KBM-7 (cell line): Measurements from ENCODE around the gene TMEM14B.
A peak's percentile ranks its signal among the peaks of the same experiment; 100 is the strongest.
"Not testable (repeated sequence)": the region's sequence is repeated elsewhere in the genome, so short reads cannot be mapped to it uniquely, and the experiment has no call there.

ENCODE experiments used
- DNase-seq: peaks from one replicate; pipeline ENCODE4 v3.0.0-alpha.2; 2015
- in situ Hi-C: fragments of 300-500 bp; cut with MboI; formaldehyde crosslinking; loops from 2 replicates; pipeline ENCODE4 v1.14.3; 2020; ENCODE audit warnings: low sequenced_read_pairs, low pct_unique_long_range_greater_than_20kb, mixed read lengths

TMEM14B gene

GRCh38 chr6:10742251-10742650 is 5.4 kb upstream of the TMEM14B start:
- in situ Hi-C loops = no loop called here

DNA sequence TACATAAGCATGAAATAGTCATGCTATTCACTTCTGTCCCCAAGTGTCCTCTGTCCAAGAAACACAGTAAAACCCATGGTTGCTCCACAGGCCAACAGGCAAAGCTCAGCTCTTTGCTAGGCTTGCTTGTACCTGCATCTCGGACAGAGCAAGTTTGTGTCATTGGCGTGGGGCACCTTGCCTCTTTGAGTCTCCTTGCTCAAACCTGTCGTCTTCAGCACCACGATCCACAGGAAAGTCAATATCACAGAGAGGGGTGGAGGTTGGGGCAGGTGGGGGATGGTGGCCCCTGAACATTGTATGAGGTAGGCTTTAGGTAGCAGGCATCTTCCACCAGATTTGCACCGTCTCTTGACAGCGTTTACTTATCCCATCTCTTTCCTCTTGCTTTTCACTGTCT is 4.1 kb upstream of the TMEM14B start:
- in situ Hi-C loops = no loop called here
- DNase-seq = no peak

More at GRCh38 chr6:10742251-10742650, 5.4 kb upstream of the TMEM14B start:
- DNase-seq = no peak

DNA sequence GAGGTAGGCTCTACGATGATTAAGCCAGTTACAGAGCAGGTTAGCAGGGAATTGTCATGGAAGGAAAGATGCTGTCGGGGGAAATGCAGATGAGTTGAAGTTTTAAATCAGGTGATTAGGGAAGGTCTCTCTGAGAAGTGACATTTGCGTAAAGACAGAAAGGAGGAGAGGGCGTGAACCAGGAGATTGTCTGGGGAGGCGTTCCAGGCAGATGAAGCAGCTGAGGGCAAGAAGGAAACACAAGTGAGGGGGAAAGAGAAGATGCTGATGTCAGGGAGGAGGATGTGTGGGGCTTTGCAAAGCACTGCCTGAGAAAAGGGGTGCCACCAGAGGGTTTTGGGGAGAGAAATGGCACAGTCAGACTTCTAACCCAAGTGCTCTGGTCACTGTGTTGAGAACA is 2.5 kb upstream of the TMEM14B start:
- in situ Hi-C loops = no loop called here
- no peak for DNase-seq

DNA sequence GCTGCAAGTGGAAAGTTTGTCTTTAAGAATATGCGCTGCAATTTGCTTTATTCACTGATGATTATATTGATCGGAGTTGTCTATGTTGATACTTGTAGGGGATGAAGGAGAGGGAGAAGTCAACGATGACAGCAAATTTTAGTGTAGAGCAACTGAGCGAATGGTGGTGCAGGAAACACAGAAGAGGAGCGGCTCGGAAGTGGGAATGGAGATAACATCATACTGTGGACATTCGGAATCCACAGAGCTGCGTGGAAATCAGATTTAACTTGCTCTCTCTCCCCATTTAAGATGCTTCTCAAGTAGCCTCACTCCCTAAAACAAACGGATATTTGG is 722 bp upstream of the TMEM14B start:
- DNase-seq = no peak
- in situ Hi-C loops = no loop called here

DNA sequence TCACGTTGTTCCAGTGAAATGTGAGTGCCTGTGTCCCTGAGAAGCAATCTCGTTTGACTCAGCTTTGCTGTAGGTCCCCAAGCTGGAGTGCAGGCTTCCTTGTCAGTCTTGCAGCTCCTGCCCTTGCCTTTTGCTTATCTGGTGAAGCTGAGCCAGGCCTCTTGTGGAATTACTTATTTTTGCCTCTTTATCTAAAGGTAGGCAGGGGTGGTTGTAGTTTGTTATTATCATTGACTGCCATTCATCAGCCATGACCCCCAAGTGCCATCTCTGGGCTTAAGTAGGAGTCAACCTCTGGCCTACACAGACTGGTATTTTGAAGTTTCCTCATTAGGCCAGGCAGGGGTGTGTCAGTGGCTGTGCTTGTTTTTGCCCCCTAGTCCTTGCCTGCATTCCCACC is 2.1 kb downstream of the TMEM14B start:
- DNase-seq = no peak
- in situ Hi-C loops = no loop called here

- in situ Hi-C loops, DNase-seq: not testable (repeated sequence)
These were observed 3.0 kb downstream of the TMEM14B start for GRCh38 chr6:10750568-10750967.

DNA sequence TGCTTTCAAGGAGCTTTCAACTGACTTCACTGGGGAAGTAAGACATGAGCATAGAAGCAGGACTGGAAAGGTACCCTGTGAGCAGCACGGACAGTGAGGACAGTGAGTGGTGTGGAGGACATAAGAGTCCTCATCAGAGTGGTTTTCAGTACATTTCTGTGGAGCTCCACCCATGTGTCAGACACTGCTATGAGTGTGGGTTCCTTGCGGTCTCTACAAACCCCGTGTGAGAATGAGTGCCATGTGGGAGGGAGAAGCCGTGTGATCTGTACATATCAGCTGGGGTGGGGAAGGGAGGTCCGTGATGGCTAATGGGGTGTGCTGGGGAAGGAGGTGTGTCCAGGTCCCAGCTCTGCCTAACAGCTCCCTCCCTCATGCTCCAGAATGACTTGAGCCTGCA is 4.2 kb downstream of the TMEM14B start:
- in situ Hi-C loops, DNase-seq: not testable (repeated sequence)

DNA sequence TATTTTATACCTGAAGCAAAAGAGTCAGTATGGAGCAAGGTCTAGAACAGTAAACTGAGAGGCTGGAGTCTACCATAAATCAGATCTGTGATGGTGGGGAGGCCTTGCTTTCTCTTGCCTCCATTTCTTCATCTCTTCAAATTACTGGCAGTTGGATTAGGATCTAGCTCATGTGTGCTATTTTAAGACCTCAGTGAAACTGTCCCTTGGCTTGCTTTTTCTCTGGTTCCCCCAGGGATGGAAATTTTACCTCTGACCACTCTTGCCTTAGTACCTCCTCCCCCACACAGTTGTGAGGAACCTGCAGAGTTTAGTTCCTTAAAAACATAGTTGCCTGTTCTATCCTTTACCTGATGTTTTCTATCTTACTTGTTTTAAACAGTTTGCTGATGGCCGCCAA is 8.5 kb downstream of the TMEM14B start:
- in situ Hi-C loops = no loop called here

GRCh38 chr6:10759312-10759839 is 11.8 kb downstream of the TMEM14B start:
- peak; percentile 65 for DNase-seq
- in situ Hi-C loops = no loop called here

More for the DNA sequence above, 8.5 kb downstream of the TMEM14B start:
- DNase-seq = peak; percentile 61

- in situ Hi-C loops = no loop called here
- no peak for DNase-seq
These were observed 12.3 kb downstream of the TMEM14B start for GRCh38 chr6:10759884-10760329.

DNA sequence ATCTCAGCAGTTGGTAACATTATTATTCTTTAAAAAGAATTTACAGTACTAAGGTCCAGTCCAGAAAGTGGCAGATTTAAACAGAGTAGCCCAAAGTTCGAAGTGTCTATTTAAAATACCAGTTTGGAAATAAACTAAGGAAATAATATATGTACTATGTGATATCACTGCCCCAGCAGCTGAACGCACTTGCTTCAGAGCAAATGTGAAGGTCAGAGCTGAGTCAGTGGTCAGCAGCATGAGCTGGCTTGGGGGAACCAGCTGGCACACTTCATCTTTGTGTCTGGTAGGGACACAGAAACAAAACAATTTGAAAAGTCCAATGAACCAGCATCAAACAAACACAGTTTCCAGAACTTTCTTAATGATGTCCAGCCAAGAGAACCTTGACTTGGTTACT is 15.4 kb downstream of the TMEM14B start:
- in situ Hi-C loops = no loop called here
- no peak for DNase-seq

- in situ Hi-C loops = no loop called here
- no peak for DNase-seq
These were observed 21.8 kb downstream of the TMEM14B start for GRCh38 chr6:10769419-10769818.

DNA sequence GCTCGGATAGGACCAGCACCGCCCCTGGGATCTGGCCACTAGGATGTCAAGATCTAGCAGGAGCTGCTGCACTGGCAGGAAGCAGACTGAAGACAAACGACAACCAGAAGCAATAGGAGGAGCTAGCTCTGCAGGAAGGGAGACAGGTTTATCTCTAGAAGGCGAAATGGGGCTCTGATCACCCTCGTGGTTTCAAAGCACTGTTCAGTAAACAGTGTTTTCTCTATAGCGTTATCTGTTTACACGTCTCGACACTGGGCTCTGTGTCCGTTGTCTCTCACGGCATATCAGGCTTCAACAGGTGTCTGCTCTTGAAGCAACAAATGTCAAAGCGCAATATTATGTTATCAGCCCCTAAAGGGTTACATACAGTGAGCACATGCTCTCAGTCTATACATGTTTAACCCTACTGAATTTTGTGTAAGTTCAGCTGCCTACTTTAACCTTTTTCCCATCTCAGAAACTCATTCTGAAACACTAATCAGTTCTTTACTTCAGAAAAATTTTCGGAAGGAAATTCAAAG is 23.8 kb downstream of the TMEM14B start:
- DNase-seq = no peak
- in situ Hi-C loops = no loop called here

DNA sequence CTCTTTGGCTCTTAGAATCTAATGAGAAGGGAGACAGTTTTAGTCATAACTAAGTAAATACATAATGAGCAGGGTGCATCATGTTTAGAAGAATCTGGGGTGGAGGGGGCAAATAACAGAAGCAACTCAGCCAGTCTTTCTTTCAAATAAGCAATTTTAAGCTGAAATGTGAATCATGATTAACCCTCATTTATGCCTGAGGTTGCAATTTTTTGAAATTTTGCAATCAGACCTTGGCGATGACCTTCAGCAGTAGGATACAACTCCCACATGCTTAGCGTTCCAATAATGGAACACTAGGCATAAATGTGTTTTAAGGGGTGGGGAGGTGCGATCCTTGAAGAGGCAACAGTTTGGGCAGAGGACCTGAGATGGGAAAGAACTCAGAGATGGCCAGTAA is 30.6 kb downstream of the TMEM14B start:
- no peak for DNase-seq
- in situ Hi-C loops = no loop called here

DNA sequence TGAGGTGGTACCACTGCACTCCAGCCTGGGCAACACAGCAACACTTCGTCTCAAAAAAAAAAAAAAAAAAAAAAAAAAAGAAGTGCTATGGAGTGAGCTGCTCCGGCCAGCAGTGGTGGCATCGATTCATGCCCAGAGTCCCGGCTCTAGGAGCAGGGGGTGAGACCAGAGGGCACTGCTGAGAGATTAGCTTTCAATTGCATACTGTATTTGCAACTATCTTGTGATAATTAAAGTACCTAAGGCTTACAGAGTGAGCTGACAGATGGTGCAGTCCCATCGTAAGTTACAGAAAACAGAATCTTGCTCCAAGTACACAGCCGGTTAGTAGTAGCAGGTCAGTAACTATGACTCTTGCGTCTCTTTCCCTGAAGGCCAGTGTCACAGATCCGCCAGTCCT is 31.5 kb downstream of the TMEM14B start:
- in situ Hi-C loops = no loop called here

DNA sequence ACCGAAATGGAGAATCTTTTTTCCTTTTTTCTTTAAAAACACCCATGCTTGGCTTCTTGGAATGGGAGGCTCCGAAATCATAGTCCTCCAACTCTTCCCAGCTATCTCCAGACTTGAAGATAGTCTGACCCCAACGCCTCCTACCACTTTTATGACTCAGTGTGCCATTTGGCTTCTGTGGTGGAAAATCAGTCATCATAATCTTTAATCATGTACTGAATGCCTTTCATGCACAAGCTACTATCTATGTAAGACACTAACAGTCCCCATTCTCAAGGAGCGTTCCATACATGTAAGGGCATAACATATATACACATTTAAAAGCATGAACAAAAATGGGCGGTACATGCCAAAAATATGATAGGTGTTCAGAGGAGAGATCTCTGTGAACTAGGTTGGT is 44.1 kb downstream of the TMEM14B start:
- in situ Hi-C loops = no loop called here
- no peak for DNase-seq

More for the DNA sequence above, 31.5 kb downstream of the TMEM14B start:
- no peak for DNase-seq

DNA sequence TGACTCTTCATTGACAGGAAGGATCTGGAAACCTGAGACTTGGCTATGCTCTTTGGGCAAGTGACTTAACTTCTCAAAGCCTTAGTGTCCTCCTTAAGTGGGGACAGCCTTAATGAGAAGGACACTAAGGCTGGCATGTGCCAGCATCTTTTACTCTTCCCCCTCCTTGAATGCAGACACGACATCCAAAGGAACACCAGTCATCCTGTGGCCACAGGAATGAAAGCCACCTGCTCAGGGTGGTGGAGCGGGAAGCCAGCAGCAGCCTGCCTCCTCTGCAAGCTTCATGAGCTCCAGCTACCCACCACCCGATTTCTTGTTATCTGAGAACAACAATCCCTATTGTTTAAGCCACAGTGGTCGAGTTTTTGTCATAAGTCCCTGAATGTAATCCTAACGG is 44.5 kb downstream of the TMEM14B start:
- in situ Hi-C loops = no loop called here
- DNase-seq = no peak

DNA sequence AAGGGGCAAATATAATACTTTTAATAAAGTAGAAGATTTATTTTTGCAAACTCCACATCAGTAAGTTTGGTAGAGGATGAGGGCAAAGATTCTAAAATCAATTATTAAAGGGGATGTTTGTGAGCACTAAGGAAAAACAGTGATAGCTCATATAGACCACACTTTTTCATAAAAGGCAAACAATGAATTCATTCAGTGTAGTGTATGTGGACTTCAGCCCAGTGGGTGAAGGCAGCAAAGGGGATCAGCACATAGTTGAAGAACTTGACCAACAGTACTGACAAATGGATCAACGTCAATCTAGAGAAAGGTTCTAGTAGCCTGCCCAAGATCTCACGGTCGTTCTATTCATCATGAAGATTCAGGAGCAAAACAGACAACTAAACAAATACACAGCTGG is 45.4 kb downstream of the TMEM14B start:
- in situ Hi-C loops = no loop called here
- no peak for DNase-seq

DNA sequence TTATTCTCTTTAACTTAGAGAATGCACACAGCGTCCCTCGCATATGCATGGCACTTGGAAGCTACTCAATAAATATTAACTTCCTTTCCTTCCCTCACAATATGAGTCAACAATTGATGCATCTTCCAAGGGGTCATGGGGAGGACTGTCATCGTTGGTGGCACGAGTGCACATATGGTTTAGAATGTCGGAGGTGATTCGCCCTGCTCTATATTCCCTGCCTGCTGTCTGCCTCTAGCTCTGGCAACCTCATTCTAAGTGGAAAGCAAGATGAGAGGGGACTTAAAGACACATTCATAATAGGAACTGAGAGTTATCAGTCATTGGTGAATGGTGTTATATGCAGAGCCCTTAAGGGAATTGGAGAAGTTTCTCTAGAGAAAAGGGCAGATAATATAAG is 46.1 kb downstream of the TMEM14B start:
- in situ Hi-C loops = no loop called here
- no peak for DNase-seq

DNA sequence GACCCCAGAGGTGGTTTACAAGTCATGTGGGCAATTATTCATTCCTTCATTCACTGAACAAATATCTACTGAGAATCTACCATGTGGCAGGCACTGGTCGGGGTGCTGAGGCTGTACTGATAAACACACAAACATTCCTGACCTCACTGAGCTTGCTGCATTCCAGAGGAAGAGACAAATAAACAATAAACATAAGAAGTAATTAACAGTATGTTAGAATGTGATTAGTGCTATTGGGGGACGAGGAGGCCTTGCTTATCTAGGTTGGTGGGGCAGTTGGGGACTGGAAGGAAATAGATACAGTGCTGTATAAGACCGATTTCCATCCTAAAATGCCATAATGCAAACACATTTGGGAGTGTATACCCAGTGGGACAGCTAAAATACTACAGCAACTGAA is 46.6 kb downstream of the TMEM14B start:
- DNase-seq = no peak
- in situ Hi-C loops = no loop called here

GRCh38 chr6:10800810-10801209 is 53.2 kb downstream of the TMEM14B start:
- in situ Hi-C loops = no loop called here
- no peak for DNase-seq
